HS-27A (cell line): ENCODE measurements around the gene DSCAM.
"Not testable (repeated sequence)": the region's sequence is repeated elsewhere in the genome, so short reads cannot be mapped to it uniquely, and the experiment has no call there.

ENCODE experiments used
- DNase-seq: peaks from one replicate; pipeline ENCODE4 v3.0.0-alpha.2; 2012; ENCODE audit warnings: low read depth, missing footprints

The DSCAM gene

GRCh38 chr21:40244981-40245380 is 602.0 kb downstream of the DSCAM start:
- no peak for DNase-seq

- DNase-seq = no peak
These were observed 603.3 kb downstream of the DSCAM start for GRCh38 chr21:40243685-40244084.

- no peak for DNase-seq
These were observed 604.2 kb downstream of the DSCAM start for GRCh38 chr21:40242586-40243265.

- no peak for DNase-seq
These were observed 611.4 kb downstream of the DSCAM start for GRCh38 chr21:40235528-40235927.

GRCh38 chr21:40231979-40232378 is 615.0 kb downstream of the DSCAM start:
- no peak for DNase-seq

GRCh38 chr21:40227096-40227495 is 619.9 kb downstream of the DSCAM start:
- DNase-seq = no peak

GRCh38 chr21:40215941-40216340 is 631.0 kb downstream of the DSCAM start:
- DNase-seq = no peak

GRCh38 chr21:40210251-40210650 is 636.7 kb downstream of the DSCAM start:
- DNase-seq = no peak

- no peak for DNase-seq
These were observed 638.0 kb downstream of the DSCAM start for GRCh38 chr21:40208948-40209345.

GRCh38 chr21:40208206-40208947 is 638.6 kb downstream of the DSCAM start:
- DNase-seq = no peak

- DNase-seq = no peak
These were observed 646.0 kb downstream of the DSCAM start for GRCh38 chr21:40200946-40201345.

GRCh38 chr21:40200126-40200525 is 646.8 kb downstream of the DSCAM start:
- DNase-seq = no peak

GRCh38 chr21:40194185-40194980 is 652.6 kb downstream of the DSCAM start:
- DNase-seq = no peak

- no peak for DNase-seq
These were observed 655.3 kb downstream of the DSCAM start for GRCh38 chr21:40191616-40192015.

GRCh38 chr21:40191196-40191595 is 655.8 kb downstream of the DSCAM start:
- DNase-seq = no peak

GRCh38 chr21:40187946-40188654 is 658.9 kb downstream of the DSCAM start:
- no peak for DNase-seq

GRCh38 chr21:40187244-40187643 is 659.7 kb downstream of the DSCAM start:
- DNase-seq = no peak

GRCh38 chr21:40186045-40186444 is 660.9 kb downstream of the DSCAM start:
- DNase-seq = no peak

GRCh38 chr21:40185208-40185607 is 661.8 kb downstream of the DSCAM start:
- DNase-seq = no peak

GRCh38 chr21:40182491-40182890 is 664.5 kb downstream of the DSCAM start:
- not testable (repeated sequence) for DNase-seq

GRCh38 chr21:40179166-40179565 is 667.8 kb downstream of the DSCAM start:
- no peak for DNase-seq

- no peak for DNase-seq
These were observed 668.2 kb downstream of the DSCAM start for GRCh38 chr21:40178726-40179125.
